ENCODE results near the gene MRGPRX3. TPM values are rescaled to one million over a fixed set of nuclear protein-coding genes. Genes with fewer than 3 reads are reported as not detected.

Gene MRGPRX3
- total and polyA plus RNA-seq, 2 of the 4 experiments (the other 2 are of a cell fraction) = not detected

DNA sequence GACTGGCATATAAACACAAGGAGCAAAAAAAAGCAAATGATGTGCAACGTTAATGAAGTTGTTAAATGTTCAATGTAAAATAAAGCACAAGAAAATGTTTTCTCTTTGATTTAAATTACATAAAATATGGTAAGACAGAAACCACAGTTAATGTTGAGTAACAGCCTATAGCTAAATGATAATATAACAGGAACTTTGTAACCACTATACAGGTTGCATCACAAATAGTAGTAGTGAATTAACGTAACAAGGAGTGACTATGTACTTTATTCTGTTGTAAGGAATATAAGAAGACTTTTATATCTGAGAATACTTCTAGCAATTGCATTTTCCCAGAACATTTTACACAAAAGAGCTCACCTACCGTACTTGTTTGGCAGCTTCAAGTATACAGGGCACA lies 43.4 kb upstream of the MRGPRX3 start:
- H4K8ac ChIP-seq (ENCODE audit: low read depth in 2 of 2, low read length in 2 of 2) = no peak overlapping the region
- BruUV-seq (replicated peaks) = no TSS peak
- ATAC-seq (ENCODE audit: low read depth) (no peak), DNase-seq (no peak)
- no peak overlapping the region for H3K23ac ChIP-seq (ENCODE audit: low read depth, low read length)
- H3K18ac ChIP-seq (ENCODE audit: low read depth, low read length) = no peak overlapping the region
- H4K5ac ChIP-seq (ENCODE audit: low read depth, low read length) = no peak overlapping the region
- H2AK9ac ChIP-seq (replicated peaks; ENCODE audit: low read depth, low read length, poor library complexity) = no peak overlapping the region
- H2BK5ac ChIP-seq (ENCODE audit: low read depth, low read length, poor library complexity, severe bottlenecking) = no peak overlapping the region
- in situ Hi-C loops (cut with MboI; ENCODE audit: low sequenced_read_pairs) = no loop called here
- H3K36me3 ChIP-seq (ENCODE audit: control insufficient read depth, insufficient read depth, low read length) = peaks cover 26% of the 10 kb centered on the region
- H3K4ac ChIP-seq (ENCODE audit: low read depth, low read length) = no peak overlapping the region
- ChIA-PET CTCF (interaction anchor here (1.5 kb wide), 1 partner anchor 17 kb away, joined by 5 read pairs; the partner anchor contains the start of gene SAAL1), POLR2A (ENCODE audit: unreplicated experiment) (no interaction called here)
- no peak overlapping the region for H3K4me3 ChIP-seq (ENCODE audit: insufficient read depth, low read depth, low read length)
- intact Hi-C loops (cut with micrococcal nuclease) = no loop called here
- H3K27ac ChIP-seq (ENCODE audit: insufficient read depth, low read length) = no peak overlapping the region
- no peaks in the 10 kb centered on the region for H3K79me1 ChIP-seq (ENCODE audit: low read depth in 1 of 2, low read length in 2 of 2)
- H3K4me1 ChIP-seq (ENCODE audit: control insufficient read depth, insufficient read depth, low read length) = 0 out of 2 replicates have a peak, but pooled peaks cover 2% of the 10 kb centered on the region
- H3K27me3 ChIP-seq (ENCODE audit: control insufficient read depth, insufficient read depth, low read length) = no peaks in the 10 kb centered on the region
- no peak overlapping the region for H2AK5ac ChIP-seq (ENCODE audit: low read depth, low read length)
- no peak overlapping the region for H3K56ac ChIP-seq (ENCODE audit: extremely low read depth, insufficient read depth, low read length)
- no peak overlapping the region for H3K14ac ChIP-seq (replicated peaks; ENCODE audit: low read depth, low read length)
- H4K91ac ChIP-seq (ENCODE audit: insufficient read depth, low read depth, low read length) = no peak overlapping the region
- H4K20me1 ChIP-seq (ENCODE audit: insufficient read depth, low read length) = no peaks in the 10 kb centered on the region
- H3K9ac ChIP-seq (ENCODE audit: low read depth, low read length) = no peak overlapping the region
- no peak overlapping the region for H2BK15ac ChIP-seq (ENCODE audit: low read depth, low read length)
- no peak overlapping the region for H3K4me2 ChIP-seq (ENCODE audit: low read depth, low read length)
- no peak overlapping the region for H2BK120ac ChIP-seq (ENCODE audit: low read depth, low read length)
- TF ChIP-seq, protein P1, sequence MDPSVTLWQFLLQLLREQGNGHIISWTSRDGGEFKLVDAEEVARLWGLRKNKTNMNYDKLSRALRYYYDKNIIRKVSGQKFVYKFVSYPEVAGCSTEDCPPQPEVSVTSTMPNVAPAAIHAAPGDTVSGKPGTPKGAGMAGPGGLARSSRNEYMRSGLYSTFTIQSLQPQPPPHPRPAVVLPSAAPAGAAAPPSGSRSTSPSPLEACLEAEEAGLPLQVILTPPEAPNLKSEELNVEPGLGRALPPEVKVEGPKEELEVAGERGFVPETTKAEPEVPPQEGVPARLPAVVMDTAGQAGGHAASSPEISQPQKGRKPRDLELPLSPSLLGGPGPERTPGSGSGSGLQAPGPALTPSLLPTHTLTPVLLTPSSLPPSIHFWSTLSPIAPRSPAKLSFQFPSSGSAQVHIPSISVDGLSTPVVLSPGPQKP (IDR thresholded peaks at IDR 0.05; ENCODE audit: borderline replicate concordance, low read depth, low read length) = no peak
- 0 out of 2 replicates have a peak, but pooled peaks have one; percentile 38 for TF ChIP-seq CEBPB (IDR thresholded peaks at IDR 0.05; ENCODE audit: low read depth, low read length)
- TF ChIP-seq, protein P2, sequence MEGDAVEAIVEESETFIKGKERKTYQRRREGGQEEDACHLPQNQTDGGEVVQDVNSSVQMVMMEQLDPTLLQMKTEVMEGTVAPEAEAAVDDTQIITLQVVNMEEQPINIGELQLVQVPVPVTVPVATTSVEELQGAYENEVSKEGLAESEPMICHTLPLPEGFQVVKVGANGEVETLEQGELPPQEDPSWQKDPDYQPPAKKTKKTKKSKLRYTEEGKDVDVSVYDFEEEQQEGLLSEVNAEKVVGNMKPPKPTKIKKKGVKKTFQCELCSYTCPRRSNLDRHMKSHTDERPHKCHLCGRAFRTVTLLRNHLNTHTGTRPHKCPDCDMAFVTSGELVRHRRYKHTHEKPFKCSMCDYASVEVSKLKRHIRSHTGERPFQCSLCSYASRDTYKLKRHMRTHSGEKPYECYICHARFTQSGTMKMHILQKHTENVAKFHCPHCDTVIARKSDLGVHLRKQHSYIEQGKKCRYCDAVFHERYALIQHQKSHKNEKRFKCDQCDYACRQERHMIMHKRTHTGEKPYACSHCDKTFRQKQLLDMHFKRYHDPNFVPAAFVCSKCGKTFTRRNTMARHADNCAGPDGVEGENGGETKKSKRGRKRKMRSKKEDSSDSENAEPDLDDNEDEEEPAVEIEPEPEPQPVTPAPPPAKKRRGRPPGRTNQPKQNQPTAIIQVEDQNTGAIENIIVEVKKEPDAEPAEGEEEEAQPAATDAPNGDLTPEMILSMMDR (conservative IDR thresholded peaks at IDR 0.05; ENCODE audit: low read depth, low read length) = no peak
- H3K9me1 ChIP-seq (ENCODE audit: insufficient read depth, low read length) = peaks cover 3% of the 10 kb centered on the region; the same call in 1 of the 2 replicates
- H2AFZ ChIP-seq (replicated peaks; ENCODE audit: low read length, poor library complexity) = no peak overlapping the region
- dilution Hi-C loops (cut with HindIII; ENCODE audit: low sequenced_read_pairs, unreplicated experiment) = no loop called here
- WGBS, 2 experiments (ENCODE audit: extremely low coverage in 2 of 2, insufficient read length in 1 of 2) = 83% methylated on average over 1 of the region's 3 CpGs; no CpG with 5 or more reads in 1 of the 2 experiments
- no peaks in the 10 kb centered on the region for H3K9me3 ChIP-seq (ENCODE audit: control insufficient read depth, insufficient read depth, low read length)
- no peak overlapping the region for H2BK20ac ChIP-seq (ENCODE audit: low read depth, low read length)

Data from IMR-90 (cell line).